Measurements from ENCODE around the gene NSMCE1.

The NSMCE1 gene

GRCh38 chr16:27189335-27189972, 79.1 kb downstream of the NSMCE1 start:
- no peak for DNase-seq

- no peak for DNase-seq
Measured at GRCh38 chr16:27188633-27189032, 79.9 kb downstream of the NSMCE1 start.

DNA sequence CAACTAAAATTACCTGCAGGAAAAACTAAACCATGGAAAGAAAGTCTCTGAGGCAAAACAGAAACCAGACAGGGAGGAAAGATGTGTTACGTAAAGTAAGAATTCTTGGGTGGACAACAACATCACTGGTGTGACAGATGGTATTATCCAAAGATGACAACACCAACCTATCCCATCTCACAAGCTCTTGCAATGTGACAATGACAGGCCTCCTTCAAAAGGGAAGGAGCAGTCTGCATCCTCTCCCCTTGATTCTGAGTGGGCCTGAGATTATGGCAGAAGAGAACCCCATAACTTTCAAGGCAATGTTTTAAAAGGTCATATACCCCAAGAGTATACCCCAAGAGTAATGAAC, 82.8 kb downstream of the NSMCE1 start:
- peak in 1 of 2 donors; percentile 59 for DNase-seq

DNA sequence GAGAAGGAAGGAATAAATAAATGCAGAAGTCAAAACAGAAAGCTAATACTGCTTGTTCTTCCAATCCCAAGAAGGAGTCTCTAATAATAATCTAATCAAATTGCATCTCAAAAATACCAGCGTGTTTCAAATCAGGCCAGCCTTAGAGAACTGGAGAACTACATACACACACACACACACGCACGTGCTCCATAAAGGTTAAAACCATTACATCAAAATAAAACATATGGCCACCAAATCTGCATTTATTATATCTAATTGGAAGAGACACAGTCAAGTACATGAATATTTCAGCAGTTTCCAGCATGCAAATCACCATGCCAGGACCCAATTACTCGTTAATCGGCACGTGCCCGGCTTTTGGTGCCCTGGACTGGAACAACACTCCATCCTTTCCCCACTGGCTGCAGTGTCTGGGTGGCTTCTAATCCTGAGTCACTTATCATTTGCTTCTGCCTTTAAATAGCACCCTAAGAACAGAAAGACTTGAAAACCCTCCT, 85.6 kb downstream of the NSMCE1 start:
- DNase-seq, result no peak

- DNase-seq, result no peak
Measured at GRCh38 chr16:27181019-27181790, 87.4 kb downstream of the NSMCE1 start.

GRCh38 chr16:27179500-27180072, 89.0 kb downstream of the NSMCE1 start:
- DNase-seq, result peak; percentile 78 to 98

DNA sequence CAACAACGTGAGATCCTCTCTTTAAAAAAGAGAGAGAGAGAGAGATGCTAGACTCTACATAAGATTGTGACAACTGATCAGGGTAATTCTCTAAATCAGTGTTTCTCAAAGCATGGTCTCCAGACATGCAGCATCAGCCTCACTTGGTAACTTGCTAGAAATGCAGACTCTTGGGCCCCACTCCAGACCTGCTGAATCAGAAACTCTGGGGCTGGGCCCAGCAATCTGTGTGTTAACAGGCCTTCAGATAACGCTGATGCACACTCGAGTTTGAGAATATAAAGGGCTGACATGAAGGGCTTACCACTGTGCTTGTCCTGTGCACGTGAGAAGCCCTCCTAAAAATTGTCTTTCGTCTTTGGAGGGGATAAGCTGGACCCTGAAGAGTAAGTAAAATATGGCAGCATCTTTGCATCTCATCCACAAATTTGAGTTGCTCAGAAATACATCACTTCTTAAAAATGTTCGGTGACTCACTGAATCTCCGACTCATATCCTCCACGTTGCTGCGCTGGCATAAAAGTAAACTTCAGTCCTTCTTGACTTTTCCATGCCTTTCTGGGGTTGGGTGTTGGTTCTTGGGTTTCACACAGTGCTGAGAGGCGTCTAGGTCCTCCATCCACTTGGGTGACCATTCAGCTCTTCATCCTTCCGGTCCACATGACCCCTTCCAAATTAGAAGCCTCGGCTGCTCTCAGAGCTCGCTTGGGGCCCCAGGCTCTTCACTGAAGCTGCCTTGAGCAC, 91.4 kb downstream of the NSMCE1 start:
- no peak for DNase-seq

- DNase-seq, result no peak
Measured at GRCh38 chr16:27175888-27176287, 92.7 kb downstream of the NSMCE1 start.
